ENCODE measurements around the gene EML5.

DNA sequence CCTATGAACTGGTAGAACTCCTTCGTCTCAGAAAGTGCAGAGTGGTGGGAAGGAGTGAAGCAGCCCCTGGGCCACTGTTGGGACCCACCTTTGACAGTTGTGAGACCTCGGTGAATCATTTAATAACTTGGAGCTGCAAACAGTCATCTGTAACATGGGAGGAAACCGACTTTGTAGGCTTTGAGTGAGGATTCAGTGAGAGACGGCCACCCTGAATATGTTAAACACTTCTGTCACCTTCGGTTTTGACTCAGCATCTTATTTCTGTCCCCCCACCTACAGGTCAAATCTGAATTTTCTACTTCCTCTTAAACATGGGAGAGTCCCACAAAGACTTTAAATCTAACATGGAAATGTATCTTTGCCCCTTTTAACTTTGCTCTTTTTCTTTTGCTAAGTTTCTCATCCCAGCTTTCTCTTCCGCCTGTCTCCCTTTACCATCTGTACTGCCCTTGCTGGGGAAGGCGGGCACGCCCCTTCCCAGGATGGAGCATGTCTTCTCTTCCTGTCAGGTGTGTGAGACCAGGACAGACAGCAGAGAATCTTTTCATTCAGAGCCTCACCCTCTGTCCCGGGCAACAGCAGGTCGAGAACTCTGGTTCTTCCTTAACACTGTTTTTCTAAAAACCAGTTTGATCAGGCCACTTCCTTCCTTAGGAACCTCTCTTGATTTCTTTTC, 192.9 kb downstream of the EML5 start:
- TF ChIP-seq EZH2 (IDR thresholded peaks at IDR 0.05; ENCODE audit: low read length, missing control alignments): no peak
- TF ChIP-seq, protein P1, sequence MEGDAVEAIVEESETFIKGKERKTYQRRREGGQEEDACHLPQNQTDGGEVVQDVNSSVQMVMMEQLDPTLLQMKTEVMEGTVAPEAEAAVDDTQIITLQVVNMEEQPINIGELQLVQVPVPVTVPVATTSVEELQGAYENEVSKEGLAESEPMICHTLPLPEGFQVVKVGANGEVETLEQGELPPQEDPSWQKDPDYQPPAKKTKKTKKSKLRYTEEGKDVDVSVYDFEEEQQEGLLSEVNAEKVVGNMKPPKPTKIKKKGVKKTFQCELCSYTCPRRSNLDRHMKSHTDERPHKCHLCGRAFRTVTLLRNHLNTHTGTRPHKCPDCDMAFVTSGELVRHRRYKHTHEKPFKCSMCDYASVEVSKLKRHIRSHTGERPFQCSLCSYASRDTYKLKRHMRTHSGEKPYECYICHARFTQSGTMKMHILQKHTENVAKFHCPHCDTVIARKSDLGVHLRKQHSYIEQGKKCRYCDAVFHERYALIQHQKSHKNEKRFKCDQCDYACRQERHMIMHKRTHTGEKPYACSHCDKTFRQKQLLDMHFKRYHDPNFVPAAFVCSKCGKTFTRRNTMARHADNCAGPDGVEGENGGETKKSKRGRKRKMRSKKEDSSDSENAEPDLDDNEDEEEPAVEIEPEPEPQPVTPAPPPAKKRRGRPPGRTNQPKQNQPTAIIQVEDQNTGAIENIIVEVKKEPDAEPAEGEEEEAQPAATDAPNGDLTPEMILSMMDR (conservative IDR thresholded peaks at IDR 0.05 in 1 of 2, IDR thresholded peaks at IDR 0.05 in 1 of 2; ENCODE audit: low read depth in 1 of 2, low read length in 2 of 2): no peak
